Smooth muscle cell (in vitro differentiated cells): ENCODE measurements around the gene PTBP3. TPM values are rescaled to one million over a fixed set of nuclear protein-coding genes. Genes with fewer than 3 reads are reported as not detected.

Source experiments
- DNase-seq: peaks from one replicate; lab custom pipeline; 2025; ENCODE audit not compliant: unreplicated experiment; lab: John Stamatoyannopoulos, UW
- H2AFZ ChIP-seq: fragments of 200-600 bp; sonication (generic); 2 replicates; pipeline ENCODE4 v1.6.0; 2016; ENCODE audit warnings: antibody characterized with exemption, low read depth, mild to moderate bottlenecking
- H3F3A ChIP-seq: fragments of 200-600 bp; sonication (generic); 2 replicates; pipeline ENCODE4 v1.6.0; 2017; ENCODE audit warnings: antibody characterized with exemption, low read depth
- H3K27ac ChIP-seq: fragments of 200-600 bp; sonication (generic); 2 replicates; pipeline ENCODE4 v1.5.1; 2016; ENCODE audit warnings: low read depth, mild to moderate bottlenecking
- H3K27me3 ChIP-seq: fragments of 200-600 bp; sonication (generic); 2 replicates; pipeline ENCODE4 v1.6.1; 2016; ENCODE audit warnings: low read depth, mild to moderate bottlenecking
- H3K36me3 ChIP-seq: fragments of 200-600 bp; sonication (generic); 2 replicates; pipeline ENCODE4 v1.5.1; 2016; ENCODE audit warnings: low read depth
- H3K4me1 ChIP-seq: fragments of 200-600 bp; sonication (generic); 2 replicates; pipeline ENCODE4 v1.5.1; 2016; ENCODE audit warnings: low read depth
- H3K4me2 ChIP-seq: fragments of 200-600 bp; sonication (generic); 2 replicates; pipeline ENCODE4 v1.6.0; 2016; ENCODE audit warnings: mild to moderate bottlenecking
- H3K4me3 ChIP-seq: fragments of 200-600 bp; sonication (generic); 2 replicates; pipeline ENCODE4 v1.5.1; 2016; ENCODE audit warnings: mild to moderate bottlenecking
- H3K79me2 ChIP-seq: fragments of 200-600 bp; sonication (generic); 2 replicates; pipeline ENCODE4 v1.6.0; 2016; ENCODE audit warnings: low read depth, mild to moderate bottlenecking
- H3K9ac ChIP-seq: fragments of 200-600 bp; sonication (generic); 2 replicates; pipeline ENCODE4 v1.6.0; 2016; ENCODE audit warnings: low read depth
- H3K9me3 ChIP-seq: fragments of 200-600 bp; sonication (generic); replicated peaks from 2 replicates; pipeline ENCODE4 v1.5.1; 2016; ENCODE audit warnings: low read depth
- H4K20me1 ChIP-seq: fragments of 200-600 bp; sonication (generic); 2 replicates; pipeline ENCODE4 v1.6.0; 2016; ENCODE audit warnings: low read depth
- WGBS: methylation state at CpG from one replicate; pipeline ENCODE4 v1.1.7; 2016; ENCODE audit warnings: low lambda C conversion rate; 5-methylcytosine and 5-hydroxymethylcytosine counted together
- polyA plus RNA-seq: library from polyadenylated mRNA; unstranded; fragments of >200 nt; fragmentation: Nextera tagmentation; extraction: Ambion mirVana; gene quantifications from 2 replicates; pipeline ENCODE4 v1.2.1, GENCODE V29; 2016
- total RNA-seq: library from RNA; depleted of rRNA; stranded (reverse); fragments of >200 nt; gene quantifications from 2 replicates; pipeline ENCODE4 v1.2.3, GENCODE V29; 2014
- TF ChIP-seq, protein P1 (sequence below): fragments of 200-600 bp; sonication (generic); IDR thresholded peaks from 2 replicates; pipeline ENCODE4 v1.5.1; 2017; ENCODE audit warnings: borderline replicate concordance, mild to moderate bottlenecking, antibody characterized with exemption; ENCODE audit not compliant: insufficient read depth, poor library complexity, severe bottlenecking

PTBP3 gene
- total and polyA plus RNA-seq, 2 experiments from 2014 or later = 9.5 to 51.5 TPM

DNA sequence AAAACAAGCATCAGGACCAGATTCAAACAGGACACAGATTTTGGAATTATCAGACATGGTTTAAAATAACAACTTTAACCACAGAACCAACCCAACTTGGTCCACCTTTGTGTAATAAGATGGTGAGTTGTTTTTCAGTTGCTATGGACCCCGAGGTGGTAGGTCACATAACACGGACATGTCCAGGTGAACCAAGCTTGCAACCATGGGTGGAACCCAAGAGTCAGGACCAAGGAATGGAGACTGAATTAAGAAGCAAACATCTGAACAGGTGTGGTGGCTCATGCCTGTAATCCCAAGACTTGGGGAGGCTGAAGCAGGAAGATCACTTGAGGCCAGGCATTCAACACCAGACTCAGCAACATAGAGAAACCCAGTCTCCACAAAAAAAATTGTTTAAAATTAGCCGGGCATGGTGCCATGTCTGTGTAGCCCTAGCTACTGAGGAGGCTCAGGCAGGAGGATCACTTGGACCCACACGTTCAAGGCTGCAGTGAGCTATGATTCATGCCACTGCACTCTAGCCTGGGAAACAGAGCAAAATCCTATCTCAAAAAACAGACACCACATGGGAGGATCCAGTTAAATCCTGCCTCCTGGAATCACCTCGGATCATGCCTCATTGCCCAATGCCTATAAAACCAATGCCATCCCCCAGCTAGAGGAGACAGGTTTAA, 10.6 kb downstream of the PTBP3 start:
- no peaks in the 10 kb centered on the region for H3K9me3 ChIP-seq
- peaks cover 9% of the 10 kb centered on the region for H3K4me1 ChIP-seq
- no peaks in the 10 kb centered on the region for H3K36me3 ChIP-seq
- TF ChIP-seq, protein P1, sequence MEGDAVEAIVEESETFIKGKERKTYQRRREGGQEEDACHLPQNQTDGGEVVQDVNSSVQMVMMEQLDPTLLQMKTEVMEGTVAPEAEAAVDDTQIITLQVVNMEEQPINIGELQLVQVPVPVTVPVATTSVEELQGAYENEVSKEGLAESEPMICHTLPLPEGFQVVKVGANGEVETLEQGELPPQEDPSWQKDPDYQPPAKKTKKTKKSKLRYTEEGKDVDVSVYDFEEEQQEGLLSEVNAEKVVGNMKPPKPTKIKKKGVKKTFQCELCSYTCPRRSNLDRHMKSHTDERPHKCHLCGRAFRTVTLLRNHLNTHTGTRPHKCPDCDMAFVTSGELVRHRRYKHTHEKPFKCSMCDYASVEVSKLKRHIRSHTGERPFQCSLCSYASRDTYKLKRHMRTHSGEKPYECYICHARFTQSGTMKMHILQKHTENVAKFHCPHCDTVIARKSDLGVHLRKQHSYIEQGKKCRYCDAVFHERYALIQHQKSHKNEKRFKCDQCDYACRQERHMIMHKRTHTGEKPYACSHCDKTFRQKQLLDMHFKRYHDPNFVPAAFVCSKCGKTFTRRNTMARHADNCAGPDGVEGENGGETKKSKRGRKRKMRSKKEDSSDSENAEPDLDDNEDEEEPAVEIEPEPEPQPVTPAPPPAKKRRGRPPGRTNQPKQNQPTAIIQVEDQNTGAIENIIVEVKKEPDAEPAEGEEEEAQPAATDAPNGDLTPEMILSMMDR = no peak
- peaks cover 100% of the 10 kb centered on the region for H4K20me1 ChIP-seq
- H2AFZ ChIP-seq = no peak overlapping the region
- H3K4me3 ChIP-seq = no peak overlapping the region
- WGBS = 68% methylated on average over 5 of the region's 5 CpGs
- no peak overlapping the region for H3K9ac ChIP-seq
- H3K27me3 ChIP-seq = no peaks in the 10 kb centered on the region
- H3K27ac ChIP-seq = no peak overlapping the region
- DNase-seq = no peak
- H3K4me2 ChIP-seq = no peak overlapping the region
- peaks cover 99% of the 10 kb centered on the region for H3K79me2 ChIP-seq
- peaks cover 5% of the 10 kb centered on the region for H3F3A ChIP-seq

DNA sequence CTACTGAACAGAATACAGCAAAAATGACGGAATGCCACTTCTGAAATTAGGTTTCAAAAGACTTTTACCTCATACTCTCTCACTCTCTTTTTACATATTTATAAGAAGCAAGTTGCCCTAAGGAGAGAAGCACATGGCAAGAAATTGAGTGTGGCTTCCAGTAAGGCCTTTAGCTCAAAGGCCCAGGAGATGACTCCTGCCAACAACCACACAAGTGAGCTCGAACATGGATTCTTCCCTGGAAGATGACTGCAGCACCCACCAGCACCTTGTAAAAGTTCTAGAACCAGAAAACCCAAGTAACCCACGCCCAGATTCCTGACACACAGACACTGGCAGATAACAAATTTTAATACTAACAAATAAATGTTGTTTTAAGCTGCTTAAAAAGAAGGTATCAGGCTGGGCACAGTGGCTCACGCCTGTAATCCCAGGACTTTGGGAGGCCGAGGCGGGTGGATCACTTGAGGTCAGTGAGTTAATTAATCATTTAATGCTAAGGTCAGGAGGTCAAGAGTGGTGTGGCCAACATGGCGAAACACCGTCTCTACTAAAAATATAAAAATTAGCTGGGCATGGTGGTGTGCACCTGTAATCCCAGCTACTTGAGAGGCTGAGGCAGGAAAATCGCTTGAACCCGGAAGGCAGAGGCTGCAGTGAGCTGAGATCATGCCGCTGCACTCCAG, 17.0 kb downstream of the PTBP3 start:
- peaks cover 22% of the 10 kb centered on the region for H3K4me1 ChIP-seq
- H3K27me3 ChIP-seq = no peaks in the 10 kb centered on the region
- TF ChIP-seq, protein P1 = no peak
- peaks cover 99% of the 10 kb centered on the region for H4K20me1 ChIP-seq
- H2AFZ ChIP-seq = no peak overlapping the region
- no peak overlapping the region for H3K9ac ChIP-seq
- no peak overlapping the region for H3K4me3 ChIP-seq
- WGBS = 91% methylated on average over 11 of the region's 11 CpGs
- H3K36me3 ChIP-seq = no peaks in the 10 kb centered on the region
- peaks cover 99% of the 10 kb centered on the region for H3K79me2 ChIP-seq
- no peak for DNase-seq
- no peak overlapping the region for H3K4me2 ChIP-seq
- H3K9me3 ChIP-seq = no peaks in the 10 kb centered on the region
- no peak overlapping the region for H3K27ac ChIP-seq
- H3F3A ChIP-seq = no peaks in the 10 kb centered on the region

DNA sequence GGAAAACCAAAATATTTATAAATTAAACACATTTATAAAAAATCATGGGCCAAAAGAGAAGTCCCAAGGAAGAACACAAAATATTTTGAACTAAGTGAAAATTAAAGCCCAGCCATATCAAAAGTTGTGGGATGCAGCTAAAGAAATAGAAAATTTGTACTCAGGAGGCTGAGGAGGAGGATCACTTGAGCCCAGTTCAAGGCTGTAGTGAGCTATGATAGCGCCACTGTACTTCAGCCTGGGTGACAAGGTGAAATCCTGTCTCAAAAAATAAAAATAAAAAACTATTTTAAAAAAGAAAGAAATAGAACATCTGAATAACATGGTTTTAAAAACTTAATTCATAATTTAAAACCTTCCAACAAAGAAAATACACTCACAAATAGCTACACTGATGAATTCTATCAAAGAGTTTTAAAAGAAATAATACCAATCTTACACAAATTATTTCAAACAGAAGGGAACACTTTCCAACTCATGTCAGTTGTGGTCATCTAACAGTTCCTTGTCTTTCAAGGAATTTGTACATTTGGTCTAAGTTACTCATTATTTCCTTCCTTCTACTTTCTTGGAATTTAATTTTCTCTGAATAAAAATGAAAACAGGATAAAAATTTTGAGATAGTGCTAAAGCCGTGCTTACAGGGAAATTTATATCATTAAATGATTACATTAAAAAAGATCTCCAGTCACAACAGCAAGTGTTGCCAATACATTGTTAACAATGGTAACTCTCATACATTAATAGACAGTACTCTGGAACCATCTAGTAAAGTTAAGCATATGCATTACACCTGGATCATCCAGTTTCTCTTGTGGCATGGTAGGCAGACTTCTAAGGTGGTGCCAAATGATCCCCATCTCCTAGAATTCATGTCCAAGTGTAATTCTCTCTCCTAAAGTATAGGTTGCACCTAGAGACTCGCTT, 17.8 kb downstream of the PTBP3 start:
- TF ChIP-seq, protein P1 = no peak
- Histone ChIP-seq H3K27ac (no peak overlapping the region), H3K4me1 (peaks cover 28% of the 10 kb centered on the region), H3K9ac (no peak overlapping the region), H2AFZ (no peak overlapping the region), H3F3A (no peaks in the 10 kb centered on the region), H3K4me3 (no peak overlapping the region), H4K20me1 (peaks cover 99% of the 10 kb centered on the region), H3K79me2 (peaks cover 99% of the 10 kb centered on the region), H3K36me3 (no peaks in the 10 kb centered on the region), H3K9me3 (no peaks in the 10 kb centered on the region), H3K27me3 (no peaks in the 10 kb centered on the region), H3K4me2 (no peak overlapping the region)
- WGBS = 99% methylated on average over 3 of the region's 3 CpGs
- DNase-seq = no peak
